Aorta (tissue), 5 donors: ENCODE results near the gene CNIH3. TPM values are rescaled to one million over a fixed set of nuclear protein-coding genes. Genes with fewer than 3 reads are reported as not detected.
"Not testable (repeated sequence)": the region's sequence is repeated elsewhere in the genome, so short reads cannot be mapped to it uniquely, and the experiment has no call there.

Experiments used
- ATAC-seq: fragments of 200-7000 bp; cut with Tn5 transposase; one replicate; pipeline ENCODE4 v1.9.1; 2022; ENCODE audit warnings: moderate library complexity; ENCODE audit not compliant: low FRiP score
- DNase-seq, 2 donors: peaks; one replicate each; pipeline ENCODE4 v3.0.0-alpha.2; 2020
- H3K27ac ChIP-seq, 2 donors: one replicate each; pipeline ENCODE4 v1.5.1; 2013; ENCODE audit warnings: low read length in 2 of 2, mild to moderate bottlenecking in 2 of 2, moderate library complexity in 2 of 2, control low read depth in 1 of 2, inconsistent platforms in 1 of 2, low read depth in 1 of 2
- H3K27me3 ChIP-seq, 2 donors: one replicate each; pipeline ENCODE4 v1.6.1; 2013; ENCODE audit warnings: control low read depth in 1 of 2, low read length in 1 of 2, mild to moderate bottlenecking in 1 of 2, moderate library complexity in 1 of 2; ENCODE audit not compliant: insufficient read depth in 2 of 2, control insufficient read depth in 1 of 2
- H3K36me3 ChIP-seq, 2 donors: one replicate each; pipeline ENCODE4 v1.6.1; 2013; ENCODE audit warnings: control low read depth in 1 of 2, low read length in 1 of 2, mild to moderate bottlenecking in 1 of 2; ENCODE audit not compliant: insufficient read depth in 2 of 2, control insufficient read depth in 1 of 2
- H3K4me1 ChIP-seq, 2 donors: one replicate each; pipeline ENCODE4 v1.6.1; 2013; ENCODE audit warnings: low read length in 2 of 2, control low read depth in 1 of 2, mild to moderate bottlenecking in 1 of 2, moderate library complexity in 1 of 2; ENCODE audit not compliant: insufficient read depth in 2 of 2, control insufficient read depth in 1 of 2
- H3K4me3 ChIP-seq, 2 donors: one replicate each; pipeline ENCODE4 v1.5.1; 2013; ENCODE audit warnings: low read length in 2 of 2, control low read depth in 1 of 2, mild to moderate bottlenecking in 1 of 2
- H3K9me3 ChIP-seq: one replicate; pipeline ENCODE4 v1.6.1; 2013; ENCODE audit warnings: mild to moderate bottlenecking, low read length; ENCODE audit not compliant: control insufficient read depth
- WGBS, 2 donors: extraction: QIAGEN DNeasy Blood & Tissue Kit; methylation state at CpG; one replicate each; pipeline ENCODE4 v1.1.7; 2013; 5-methylcytosine and 5-hydroxymethylcytosine counted together
- intact Hi-C, 2 donors: fragments of 100-400 bp; cut with DNase I; formaldehyde crosslinking; loops; one replicate each; pipeline versions ENCODE4 v1.14.2 to v1.15.0; 2022
- long read RNA-seq, 2 donors: library from polyadenylated mRNA; unstranded; transcript quantifications; one replicate each; pipeline ENCODE4 v2.0.0, GENCODE V29; 2020 to 2021
- polyA plus RNA-seq, 2 donors: library from polyadenylated mRNA; stranded (reverse); fragments of 200-250 nt; gene quantifications; one replicate each; pipeline ENCODE4 v1.2.3, GENCODE V29; 2013
- total RNA-seq, 2 donors: library from RNA; stranded (reverse); fragmentation: NEBNext Ultra II Directional; extraction: Animal tissue kit (Norgen Biotek cat#: 25700); gene quantifications; one replicate each; pipeline ENCODE4 v1.2.1, GENCODE V29; 2021
- donor health status: healthy with polysubstance abuse.
- donor health status: Bipolar disorder and iron deficiency.
- donor health status: DM: no; HTN: no; CAD: no.
- donor health status: DM: no; HTN: no; CAD: no.
- donor health status: DM: yes; HTN: yes; CAD: no.

CNIH3 gene
- total RNA-seq (1 to 10 TPM; 2.4 to 3.4 TPM), polyA plus RNA-seq (1 to 10 TPM; 3.3 to 8.2 TPM)
- long read RNA-seq, donor 1, partial matches to known transcripts = 0 of 11 reads
- long read RNA-seq, donor 1, other reads (novel, unspliced or antisense) = 10 of 11 reads
- long read RNA-seq, donor 2, partial matches to known transcripts = 0 of 1 reads
- long read RNA-seq, donor 2, other reads (novel, unspliced or antisense) = 1 of 1 reads

GRCh38 chr1:224615861-224616755 lies at the start of gene CNIH3:
Gene CNIH3, plus strand, starts transcription at chr1:224616317. Its CDS starts 858 bp downstream, at chr1:224617175.
- no peaks in the 10 kb centered on the region for H3K9me3 ChIP-seq
- H3K36me3 ChIP-seq = no peaks in the 10 kb centered on the region
- peaks cover 0 to 2% of the 10 kb centered on the region in 2 donors for H3K27me3 ChIP-seq
- no peaks in the 10 kb centered on the region for H3K4me1 ChIP-seq
- DNase-seq (no peak), ATAC-seq (peak; percentile 45)
- intact Hi-C loops = no loop called here
- no peak within 1 kb of the TSS for H3K27ac ChIP-seq
- no peak within 1 kb of the TSS for H3K4me3 ChIP-seq
- WGBS, 2 donors = 1% methylated on average over 82 to 91 of the region's 91 CpGs

DNA sequence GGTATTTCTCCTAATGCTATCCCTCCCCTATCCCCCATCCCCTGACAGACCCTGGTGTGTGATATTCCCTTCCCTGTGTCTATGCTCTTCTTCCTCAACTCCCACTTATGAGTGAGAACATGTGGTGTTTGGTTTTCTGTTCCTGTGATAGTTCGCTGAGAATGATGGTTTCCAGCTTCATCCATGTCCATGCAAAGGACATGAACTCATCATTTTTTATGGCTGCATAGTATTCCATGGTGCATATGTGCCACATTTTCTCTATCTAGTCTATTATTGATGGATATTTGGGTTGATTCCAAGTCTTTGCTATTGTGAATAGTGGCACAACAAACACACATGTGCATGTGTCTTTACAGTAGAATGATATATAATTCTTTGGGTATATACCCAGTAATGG lies 49.6 kb upstream of the CNIH3 start:
- intact Hi-C loops, H3K27ac ChIP-seq, H3K4me1 ChIP-seq, ATAC-seq, H3K4me3 ChIP-seq, H3K36me3 ChIP-seq, DNase-seq, H3K9me3 ChIP-seq, H3K27me3 ChIP-seq: not testable (repeated sequence)
- 84 to 86% methylated on average over 1 of the region's 1 CpG for WGBS, 2 donors

DNA sequence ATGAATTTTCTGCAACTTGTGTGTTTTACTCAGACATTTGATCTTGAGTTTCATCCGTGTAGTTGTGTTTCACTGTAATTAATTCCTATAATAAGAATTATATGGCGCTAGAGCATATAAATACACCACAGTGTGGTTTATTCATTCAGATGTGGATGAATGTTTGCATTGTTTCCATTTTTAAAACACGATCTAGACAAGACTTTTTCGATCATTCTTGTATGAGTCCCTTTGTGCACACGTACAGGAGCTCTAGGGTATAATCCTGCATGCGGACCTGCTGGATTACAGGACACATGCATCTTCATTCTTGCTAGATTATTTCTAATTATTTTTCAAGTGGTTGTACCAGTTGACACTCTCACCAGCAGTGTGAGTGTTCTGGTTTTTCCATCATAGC lies 46.8 kb upstream of the CNIH3 start:
- WGBS, 2 donors = 91 to 92% methylated on average over 6 of the region's 6 CpGs
- ATAC-seq = no peak
- no peak overlapping the region for H3K4me3 ChIP-seq
- no peak overlapping the region for H3K27ac ChIP-seq
- no peak for DNase-seq
- intact Hi-C loops = no loop called here
- H3K4me1 ChIP-seq = no peaks in the 10 kb centered on the region
- no peaks in the 10 kb centered on the region for H3K9me3 ChIP-seq
- no peaks in the 10 kb centered on the region for H3K36me3 ChIP-seq
- H3K27me3 ChIP-seq = no peaks in the 10 kb centered on the region

- H3K36me3 ChIP-seq, intact Hi-C loops, ATAC-seq, H3K4me3 ChIP-seq, DNase-seq, H3K27me3 ChIP-seq, H3K4me1 ChIP-seq, H3K9me3 ChIP-seq, H3K27ac ChIP-seq: not testable (repeated sequence)
- 66 to 75% methylated on average over 3 of the region's 3 CpGs for WGBS, 2 donors
These were observed 44.1 kb upstream of the CNIH3 start for GRCh38 chr1:224571975-224572374.

- Histone ChIP-seq H3K27me3 (no peaks in the 10 kb centered on the region), H3K36me3 (no peaks in the 10 kb centered on the region), H3K4me3 (no peak overlapping the region), H3K9me3 (no peaks in the 10 kb centered on the region), H3K27ac (no peak overlapping the region), H3K4me1 (no peaks in the 10 kb centered on the region)
- ATAC-seq (no peak), DNase-seq (no peak)
- intact Hi-C loops = no loop called here
- WGBS, 2 donors = 0 to 18% methylated on average over 1 of the region's 1 CpG
These were observed 36.6 kb upstream of the CNIH3 start for GRCh38 chr1:224579526-224579925.

DNA sequence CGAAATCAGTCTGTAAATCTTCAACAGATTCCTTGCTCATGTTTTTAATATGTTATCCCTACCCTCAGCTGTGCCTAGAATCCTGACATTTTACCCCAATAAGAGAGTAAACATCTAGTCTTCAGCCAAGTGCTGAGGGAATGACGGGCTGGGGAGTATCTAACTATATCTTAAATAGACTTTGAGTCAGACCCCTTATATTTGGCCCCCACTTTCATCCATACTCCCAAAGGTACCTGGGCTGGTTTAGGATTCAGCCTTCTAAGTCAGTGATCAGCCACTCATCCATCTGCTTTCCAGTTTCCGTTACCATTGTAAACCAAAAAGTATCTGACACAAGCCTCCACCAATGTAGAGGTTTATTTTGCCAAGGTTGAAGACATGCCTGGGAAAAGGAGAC lies 36.1 kb upstream of the CNIH3 start:
- intact Hi-C loops = no loop called here

GRCh38 chr1:224582041-224582440 lies 34.1 kb upstream of the CNIH3 start:
- 43 to 54% methylated on average over 1 of the region's 1 CpG for WGBS, 2 donors
- ATAC-seq (no peak), DNase-seq (no peak)
- no peaks in the 10 kb centered on the region for H3K36me3 ChIP-seq
- H3K27me3 ChIP-seq = no peaks in the 10 kb centered on the region
- intact Hi-C loops = no loop called here
- H3K9me3 ChIP-seq = peaks cover 1% of the 10 kb centered on the region
- no peak overlapping the region for H3K4me3 ChIP-seq
- no peak overlapping the region for H3K27ac ChIP-seq
- no peaks in the 10 kb centered on the region for H3K4me1 ChIP-seq

More for the DNA sequence above, 36.1 kb upstream of the CNIH3 start:
- Histone ChIP-seq H3K27me3 (no peaks in the 10 kb centered on the region), H3K4me3 (no peak overlapping the region), H3K36me3 (no peaks in the 10 kb centered on the region), H3K9me3 (no peaks in the 10 kb centered on the region), H3K4me1 (no peaks in the 10 kb centered on the region), H3K27ac (no peak overlapping the region)
- 71 to 72% methylated on average over 3 of the region's 3 CpGs for WGBS, 2 donors
- no peak for ATAC-seq
- no peak for DNase-seq

GRCh38 chr1:224583774-224584173 lies 32.3 kb upstream of the CNIH3 start:
- intact Hi-C loops = no loop called here
- 89 to 91% methylated on average over 3 of the region's 3 CpGs for WGBS, 2 donors
- no peak overlapping the region for H3K4me3 ChIP-seq
- DNase-seq = no peak
- H3K4me1 ChIP-seq = no peaks in the 10 kb centered on the region
- no peaks in the 10 kb centered on the region for H3K36me3 ChIP-seq
- H3K27ac ChIP-seq = no peak overlapping the region
- H3K27me3 ChIP-seq = no peaks in the 10 kb centered on the region
- peaks cover 2% of the 10 kb centered on the region for H3K9me3 ChIP-seq
- ATAC-seq = no peak

GRCh38 chr1:224585051-224585450 lies 31.1 kb upstream of the CNIH3 start:
- Histone ChIP-seq H3K9me3 (peaks cover 2% of the 10 kb centered on the region), H3K27ac (no peak overlapping the region), H3K36me3 (no peaks in the 10 kb centered on the region), H3K4me3 (no peak overlapping the region), H3K27me3 (no peaks in the 10 kb centered on the region), H3K4me1 (no peaks in the 10 kb centered on the region)
- ATAC-seq (no peak), DNase-seq (no peak)
- intact Hi-C loops = no loop called here
- 86 to 93% methylated on average over 10 of the region's 10 CpGs for WGBS, 2 donors
